Keratinocyte (primary cell): ENCODE data around the gene HDAC5. TPM values are rescaled to one million over a fixed set of nuclear protein-coding genes. Genes with fewer than 3 reads are reported as not detected.

Experiments used
- DNase-seq: peaks from one replicate; pipeline ENCODE4 v3.0.0-alpha.2; 2011; ENCODE audit warnings: low read depth, missing footprints, low spot score
- FAIRE-seq: peaks from 2 replicates; lab custom pipeline; 2011; peaks lifted over from hg19 to GRCh38; lab: Jason Lieb, UNC
- H2AFZ ChIP-seq: 2 replicates; pipeline ENCODE4 v1.6.0; 2012; ENCODE audit warnings: low read length, control low read depth, inconsistent platforms; ENCODE audit not compliant: control insufficient read depth
- H3K27ac ChIP-seq: 2 replicates; pipeline ENCODE4 v1.5.1; 2011; ENCODE audit warnings: low read length; ENCODE audit not compliant: control insufficient read depth, insufficient read depth
- H3K27me3 ChIP-seq: 3 replicates; pipeline ENCODE4 v1.6.0; 2011; ENCODE audit warnings: low read length; ENCODE audit not compliant: control insufficient read depth, insufficient read depth; ENCODE audit errors: extremely low read depth
- H3K36me3 ChIP-seq, 2 experiments: 2 replicates in 1 of 2; 3 replicates in 1 of 2; pipeline ENCODE4 v1.5.1; 2011; ENCODE audit warnings: low read length in 2 of 2, mild to moderate bottlenecking in 1 of 2; ENCODE audit not compliant: control insufficient read depth in 2 of 2, insufficient read depth in 2 of 2; ENCODE audit errors: extremely low read depth in 1 of 2
- H3K4me1 ChIP-seq: 3 replicates; pipeline ENCODE4 v1.5.1; 2011; ENCODE audit warnings: low read length; ENCODE audit not compliant: control insufficient read depth, insufficient read depth; ENCODE audit errors: extremely low read depth
- H3K4me2 ChIP-seq: 3 replicates; pipeline ENCODE4 v1.6.0; 2011; ENCODE audit warnings: low read depth, low read length; ENCODE audit not compliant: control insufficient read depth, insufficient read depth; ENCODE audit errors: extremely low read depth
- H3K4me3 ChIP-seq, 3 experiments: fragments of 200-600 bp in 1 of 3; sonication (generic) in 1 of 3; 2 replicates in 2 of 3; 3 replicates in 1 of 3; pipeline ENCODE4 v1.5.1; 2011 to 2016; ENCODE audit warnings: low read length in 3 of 3, mild to moderate bottlenecking in 3 of 3, control low read depth in 2 of 3, inconsistent platforms in 1 of 3, low read depth in 1 of 3, mixed read lengths in 1 of 3, mixed run types in 1 of 3, moderate library complexity in 1 of 3; ENCODE audit not compliant: control insufficient read depth in 2 of 3, insufficient read depth in 2 of 3; ENCODE audit errors: extremely low read depth in 1 of 3
- H3K79me2 ChIP-seq: 2 replicates; pipeline ENCODE4 v1.6.0; 2012; ENCODE audit warnings: low read length; ENCODE audit not compliant: control insufficient read depth, insufficient read depth
- H3K9ac ChIP-seq: 3 replicates; pipeline ENCODE4 v1.6.0; 2011; ENCODE audit warnings: low read length; ENCODE audit not compliant: control insufficient read depth, insufficient read depth; ENCODE audit errors: extremely low read depth
- H3K9me1 ChIP-seq: 3 replicates; pipeline ENCODE4 v1.6.0; 2011; ENCODE audit warnings: low read length; ENCODE audit not compliant: control insufficient read depth, insufficient read depth; ENCODE audit errors: extremely low read depth
- H3K9me3 ChIP-seq: 2 replicates; pipeline ENCODE4 v1.5.1; 2012; ENCODE audit warnings: low read depth, low read length; ENCODE audit not compliant: control insufficient read depth
- H4K20me1 ChIP-seq: 3 replicates; pipeline ENCODE4 v1.6.0; 2011; ENCODE audit warnings: low read length; ENCODE audit not compliant: control insufficient read depth, insufficient read depth; ENCODE audit errors: extremely low read depth
- CTCF ChIP-seq, 3 experiments: IDR thresholded peaks in 1 of 3; conservative IDR thresholded peaks in 1 of 3; optimal IDR thresholded peaks in 1 of 3; 2 replicates in 2 of 3; 3 replicates in 1 of 3; pipeline versions ENCODE3 to v1.5.1; 2011; ENCODE audit warnings: low read length in 3 of 3, mild to moderate bottlenecking in 3 of 3, moderate library complexity in 2 of 3, control low read depth in 1 of 3, inconsistent platforms in 1 of 3; ENCODE audit not compliant: insufficient read depth in 2 of 3; ENCODE audit errors: extremely low read depth in 1 of 3
- EZH2 ChIP-seq: IDR thresholded peaks from one replicate; pipeline ENCODE4 v1.6.1; 2012; ENCODE audit warnings: inconsistent platforms, mild to moderate bottlenecking, low read length, moderate library complexity
- dilution Hi-C: fragments of 300-500 bp; cut with MboI; formaldehyde crosslinking; loops from one replicate; pipeline ENCODE4 v1.7.0; 2020; ENCODE audit warnings: low sequenced_read_pairs; ENCODE audit not compliant: extremely low pct_ligation_motif_present
- polyA plus RNA-seq, 5 experiments: library from polyadenylated mRNA; depleted of rRNA in 3 of 5; stranded (reverse) in 3 of 5; stranded (forward) in 1 of 5; unstranded in 1 of 5; fragments of >200 nt; gene quantifications; 1 replicate in 1 of 5; 2 replicates in 3 of 5; 3 replicates in 1 of 5; pipeline versions ENCODE4 v1.2.1 to v1.2.3, GENCODE V29; 2011 to 2012; ENCODE audit warnings: missing spikeins in 2 of 5, low read depth in 1 of 5, low replicate concordance in 1 of 5

The HDAC5 gene
- polyA plus RNA-seq, 1 donor (not counting 4 experiments of a cell fraction or from before 2014, with no cell fraction given) = 4.5 TPM

- dilution Hi-C loops = no loop called here
- H3K4me1 ChIP-seq = peaks cover 14% of the 10 kb centered on the region
- no peak overlapping the region for H2AFZ ChIP-seq
- no peak overlapping the region for H3K4me2 ChIP-seq
- H3K9ac ChIP-seq = no peak overlapping the region
- H3K4me3 ChIP-seq = no peak overlapping the region
- no peak overlapping the region for H3K27ac ChIP-seq
- no peaks in the 10 kb centered on the region for H3K9me1 ChIP-seq
- H3K27me3 ChIP-seq = peaks cover 5% of the 10 kb centered on the region
- DNase-seq (no peak), FAIRE-seq (no peak)
- no peaks in the 10 kb centered on the region for H3K36me3 ChIP-seq
- no peaks in the 10 kb centered on the region for H3K9me3 ChIP-seq
- H4K20me1 ChIP-seq = no peaks in the 10 kb centered on the region
- H3K79me2 ChIP-seq = no peaks in the 10 kb centered on the region
- TF ChIP-seq CTCF (optimal IDR thresholded peaks at IDR 0.05 in 1 of 3, IDR thresholded peaks at IDR 0.05 in 1 of 3, conservative IDR thresholded peaks at IDR 0.05 in 1 of 3; ENCODE audit: extremely low read depth in 1 of 3, insufficient read depth in 2 of 3, low read length in 3 of 3) = no peak
- no peak for TF ChIP-seq EZH2
These were observed 10.1 kb downstream of the HDAC5 start for GRCh38 chr17:44113382-44113781.

- Histone ChIP-seq H3K4me3 (no peak overlapping the region), H3K27me3 (peaks cover 5% of the 10 kb centered on the region), H2AFZ (no peak overlapping the region), H3K4me1 (peaks cover 18% of the 10 kb centered on the region), H3K36me3 (no peaks in the 10 kb centered on the region), H3K9me1 (no peaks in the 10 kb centered on the region), H3K9me3 (no peaks in the 10 kb centered on the region), H3K27ac (no peak overlapping the region), H3K79me2 (no peaks in the 10 kb centered on the region), H3K4me2 (no peak overlapping the region), H3K9ac (no peak overlapping the region), H4K20me1 (no peaks in the 10 kb centered on the region)
- TF ChIP-seq EZH2 = no peak
- no peak for TF ChIP-seq CTCF (optimal IDR thresholded peaks at IDR 0.05 in 1 of 3, IDR thresholded peaks at IDR 0.05 in 1 of 3, conservative IDR thresholded peaks at IDR 0.05 in 1 of 3; ENCODE audit: extremely low read depth in 1 of 3, insufficient read depth in 2 of 3, low read length in 3 of 3)
- no peak for DNase-seq
- no peak for FAIRE-seq
- dilution Hi-C loops = no loop called here
These were observed 10.9 kb downstream of the HDAC5 start for GRCh38 chr17:44112284-44113280.
